Ishikawa (cell line): ENCODE results near the gene PPWD1.

Experiments used
- CEBPB ChIP-seq: IDR thresholded peaks from 2 replicates; pipeline ENCODE4 v1.6.1; 2012
- CREB1 ChIP-seq: IDR thresholded peaks from 2 replicates; pipeline ENCODE4 v1.6.1; 2012; ENCODE audit warnings: low read depth
- EGR1 ChIP-seq: IDR thresholded peaks from 2 replicates; pipeline ENCODE4 v1.6.1; 2012
- FOXM1 ChIP-seq: IDR thresholded peaks from 2 replicates; pipeline ENCODE4 v1.6.1; 2012; ENCODE audit warnings: low read depth, borderline replicate concordance
- NFIC ChIP-seq: IDR thresholded peaks from 2 replicates; pipeline ENCODE4 v1.6.1; 2012
- RAD21 ChIP-seq: IDR thresholded peaks from 2 replicates; pipeline ENCODE4 v1.6.1; 2012; ENCODE audit warnings: low read depth
- TAF1 ChIP-seq: IDR thresholded peaks from 2 replicates; pipeline ENCODE4 v1.6.1; 2012; ENCODE audit warnings: low read depth, mild to moderate bottlenecking
- TEAD4 ChIP-seq: IDR thresholded peaks from 2 replicates; pipeline ENCODE4 v1.6.1; 2012
- YY1 ChIP-seq: IDR thresholded peaks from 2 replicates; pipeline ENCODE4 v1.6.1; 2012; ENCODE audit warnings: low read depth
- ZBTB7A ChIP-seq: IDR thresholded peaks from 2 replicates; pipeline ENCODE4 v1.6.1; 2012; ENCODE audit warnings: low read depth
- TF ChIP-seq, protein P1 (sequence below): IDR thresholded peaks from 2 replicates; pipeline ENCODE4 v1.6.1; 2012
- TF ChIP-seq, protein P2 (sequence below): IDR thresholded peaks from 2 replicates; pipeline ENCODE4 v1.6.1; 2012; ENCODE audit warnings: low read depth, mild to moderate bottlenecking

DNA sequence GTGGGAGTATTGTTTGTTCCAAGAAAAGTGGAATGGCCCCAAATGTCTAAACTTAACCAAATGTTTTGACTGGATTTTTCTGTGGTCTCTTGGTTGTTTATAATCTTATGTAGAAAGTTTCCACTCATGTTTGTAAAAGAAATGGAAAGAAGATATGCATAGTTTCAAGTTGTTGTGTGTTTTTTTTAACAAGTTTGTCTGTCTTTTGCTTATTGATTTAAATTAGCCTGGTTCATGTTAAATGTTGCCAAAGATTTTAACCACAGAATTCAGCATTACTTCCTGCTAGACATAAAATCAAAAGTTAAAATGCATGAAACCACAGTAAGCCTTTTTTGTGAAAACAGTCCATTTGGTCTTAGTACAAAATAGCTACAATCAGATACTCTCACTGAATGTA, 14.0 kb downstream of the PPWD1 start:
- TF ChIP-seq TAF1: no peak
- TF ChIP-seq EGR1: no peak
- TF ChIP-seq, protein P1, sequence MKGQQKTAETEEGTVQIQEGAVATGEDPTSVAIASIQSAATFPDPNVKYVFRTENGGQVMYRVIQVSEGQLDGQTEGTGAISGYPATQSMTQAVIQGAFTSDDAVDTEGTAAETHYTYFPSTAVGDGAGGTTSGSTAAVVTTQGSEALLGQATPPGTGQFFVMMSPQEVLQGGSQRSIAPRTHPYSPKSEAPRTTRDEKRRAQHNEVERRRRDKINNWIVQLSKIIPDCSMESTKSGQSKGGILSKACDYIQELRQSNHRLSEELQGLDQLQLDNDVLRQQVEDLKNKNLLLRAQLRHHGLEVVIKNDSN: no peak
- no peak for TF ChIP-seq NFIC
- TF ChIP-seq YY1: no peak
- TF ChIP-seq, protein P2, sequence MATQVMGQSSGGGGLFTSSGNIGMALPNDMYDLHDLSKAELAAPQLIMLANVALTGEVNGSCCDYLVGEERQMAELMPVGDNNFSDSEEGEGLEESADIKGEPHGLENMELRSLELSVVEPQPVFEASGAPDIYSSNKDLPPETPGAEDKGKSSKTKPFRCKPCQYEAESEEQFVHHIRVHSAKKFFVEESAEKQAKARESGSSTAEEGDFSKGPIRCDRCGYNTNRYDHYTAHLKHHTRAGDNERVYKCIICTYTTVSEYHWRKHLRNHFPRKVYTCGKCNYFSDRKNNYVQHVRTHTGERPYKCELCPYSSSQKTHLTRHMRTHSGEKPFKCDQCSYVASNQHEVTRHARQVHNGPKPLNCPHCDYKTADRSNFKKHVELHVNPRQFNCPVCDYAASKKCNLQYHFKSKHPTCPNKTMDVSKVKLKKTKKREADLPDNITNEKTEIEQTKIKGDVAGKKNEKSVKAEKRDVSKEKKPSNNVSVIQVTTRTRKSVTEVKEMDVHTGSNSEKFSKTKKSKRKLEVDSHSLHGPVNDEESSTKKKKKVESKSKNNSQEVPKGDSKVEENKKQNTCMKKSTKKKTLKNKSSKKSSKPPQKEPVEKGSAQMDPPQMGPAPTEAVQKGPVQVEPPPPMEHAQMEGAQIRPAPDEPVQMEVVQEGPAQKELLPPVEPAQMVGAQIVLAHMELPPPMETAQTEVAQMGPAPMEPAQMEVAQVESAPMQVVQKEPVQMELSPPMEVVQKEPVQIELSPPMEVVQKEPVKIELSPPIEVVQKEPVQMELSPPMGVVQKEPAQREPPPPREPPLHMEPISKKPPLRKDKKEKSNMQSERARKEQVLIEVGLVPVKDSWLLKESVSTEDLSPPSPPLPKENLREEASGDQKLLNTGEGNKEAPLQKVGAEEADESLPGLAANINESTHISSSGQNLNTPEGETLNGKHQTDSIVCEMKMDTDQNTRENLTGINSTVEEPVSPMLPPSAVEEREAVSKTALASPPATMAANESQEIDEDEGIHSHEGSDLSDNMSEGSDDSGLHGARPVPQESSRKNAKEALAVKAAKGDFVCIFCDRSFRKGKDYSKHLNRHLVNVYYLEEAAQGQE: no peak
- no peak for TF ChIP-seq RAD21
- no peak for TF ChIP-seq CREB1
- TF ChIP-seq TEAD4: no peak
- no peak for TF ChIP-seq FOXM1
- no peak for TF ChIP-seq CEBPB
- no peak for TF ChIP-seq ZBTB7A
